ENCODE results near the gene SLC22A31.

DNA sequence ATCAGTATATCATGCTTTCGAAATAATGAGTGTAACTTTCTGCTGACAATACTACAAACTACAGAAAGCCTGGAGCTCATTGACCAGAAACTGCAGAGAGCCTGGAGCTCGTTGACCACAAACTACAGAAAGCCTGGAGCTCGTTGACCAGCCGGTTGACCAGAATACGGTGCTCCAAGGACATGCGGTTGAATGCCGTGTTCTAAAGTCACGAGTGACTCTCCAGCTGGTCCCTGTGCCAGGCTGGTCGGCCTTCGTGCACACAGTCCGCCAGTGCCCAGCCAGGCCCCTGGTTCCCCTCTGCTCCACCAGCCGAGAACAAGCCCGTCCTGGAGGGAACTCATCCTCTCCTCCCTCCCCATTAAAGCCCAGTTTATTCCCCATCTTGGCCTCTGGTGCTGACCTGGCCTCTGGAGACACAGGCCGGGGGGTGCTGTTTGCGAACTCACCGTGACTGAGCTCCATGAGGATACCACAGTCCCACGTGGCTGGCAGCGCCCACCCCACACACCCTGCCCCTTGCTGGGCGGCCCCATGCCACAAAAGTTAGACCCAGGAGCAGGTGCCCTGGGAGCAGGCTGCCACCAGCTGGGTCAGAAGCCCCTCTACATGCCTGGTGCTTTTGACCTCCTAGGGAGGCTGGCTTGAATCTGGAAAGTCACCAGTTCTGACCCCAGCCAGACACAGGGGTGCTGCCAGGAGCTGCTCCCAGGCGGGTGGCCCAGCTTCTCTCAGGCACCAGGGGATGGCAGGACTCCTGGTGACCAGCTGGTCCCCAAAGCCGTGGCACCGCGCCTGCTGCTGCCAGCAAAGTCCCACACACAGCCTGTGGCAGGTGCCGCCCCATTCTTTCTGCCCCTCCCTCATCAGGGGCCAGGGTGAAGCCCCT is 44.2 kb downstream of the SLC22A31 start:
- TF ChIP-seq, protein P1, sequence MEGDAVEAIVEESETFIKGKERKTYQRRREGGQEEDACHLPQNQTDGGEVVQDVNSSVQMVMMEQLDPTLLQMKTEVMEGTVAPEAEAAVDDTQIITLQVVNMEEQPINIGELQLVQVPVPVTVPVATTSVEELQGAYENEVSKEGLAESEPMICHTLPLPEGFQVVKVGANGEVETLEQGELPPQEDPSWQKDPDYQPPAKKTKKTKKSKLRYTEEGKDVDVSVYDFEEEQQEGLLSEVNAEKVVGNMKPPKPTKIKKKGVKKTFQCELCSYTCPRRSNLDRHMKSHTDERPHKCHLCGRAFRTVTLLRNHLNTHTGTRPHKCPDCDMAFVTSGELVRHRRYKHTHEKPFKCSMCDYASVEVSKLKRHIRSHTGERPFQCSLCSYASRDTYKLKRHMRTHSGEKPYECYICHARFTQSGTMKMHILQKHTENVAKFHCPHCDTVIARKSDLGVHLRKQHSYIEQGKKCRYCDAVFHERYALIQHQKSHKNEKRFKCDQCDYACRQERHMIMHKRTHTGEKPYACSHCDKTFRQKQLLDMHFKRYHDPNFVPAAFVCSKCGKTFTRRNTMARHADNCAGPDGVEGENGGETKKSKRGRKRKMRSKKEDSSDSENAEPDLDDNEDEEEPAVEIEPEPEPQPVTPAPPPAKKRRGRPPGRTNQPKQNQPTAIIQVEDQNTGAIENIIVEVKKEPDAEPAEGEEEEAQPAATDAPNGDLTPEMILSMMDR (IDR thresholded peaks at IDR 0.05; ENCODE audit: low read depth, low read length): peak; percentile 20; the same call in 1 of the 2 replicates
- no peak for TF ChIP-seq EZH2phosphoT487 (IDR thresholded peaks at IDR 0.05; ENCODE audit: low read depth)
